WTC11 (cell line): ENCODE results near the gene CDK17. TPM values are rescaled to one million over a fixed set of nuclear protein-coding genes. Genes with fewer than 3 reads are reported as not detected.
A peak's percentile ranks its signal among the peaks of the same experiment; 100 is the strongest.
"Not testable (repeated sequence)": the region's sequence is repeated elsewhere in the genome, so short reads cannot be mapped to it uniquely, and the experiment has no call there.

Experiments
- ATAC-seq: fragments of 200-7000 bp; cut with Tn5 transposase; 2 replicates; pipeline ENCODE4 v1.10.0; 2021; ENCODE audit warnings: mild to moderate bottlenecking, moderate library complexity
- CTCF ChIA-PET: fragments of 300-600 bp; sonication (Branson Sonifier 250); formaldehyde crosslinking; loops from one replicate; lab custom pipeline; 2021; ENCODE audit warnings: antibody characterized with exemption; lab: Charles Lee
- POLR2A ChIA-PET: fragments of 350-600 bp; sonication (Branson Sonifier 250); formaldehyde crosslinking; loops from one replicate; lab custom pipeline; 2021; ENCODE audit warnings: antibody characterized with exemption; lab: Charles Lee
- DNase-seq: peaks from one replicate; pipeline ENCODE4 v3.0.0; 2021; ENCODE audit warnings: low spot score
- H3K27ac Mint-ChIP-seq: 2 replicates; pipeline ENCODE4 v1.8.0; 2021; ENCODE audit warnings: mixed read lengths
- H3K27me3 Mint-ChIP-seq: 2 replicates; pipeline ENCODE4 v1.8.0; 2021; ENCODE audit warnings: low read depth, mild to moderate bottlenecking, moderate library complexity, mixed read lengths
- H3K36me3 Mint-ChIP-seq: 2 replicates; pipeline ENCODE4 v1.8.0; 2021; ENCODE audit warnings: mixed read lengths
- H3K4me1 Mint-ChIP-seq: 2 replicates; pipeline ENCODE4 v1.8.0; 2022; ENCODE audit warnings: mixed read lengths
- H3K4me3 Mint-ChIP-seq: 2 replicates; pipeline ENCODE4 v1.8.0; 2021; ENCODE audit warnings: mild to moderate bottlenecking, moderate library complexity, mixed read lengths
- H3K9me3 Mint-ChIP-seq: 2 replicates; pipeline ENCODE4 v1.8.0; 2021; ENCODE audit warnings: mixed read lengths
- ATF2 ChIP-seq: sonication (generic); formaldehyde crosslinking; IDR thresholded peaks from 2 replicates; pipeline ENCODE4 v1.8.1; 2022; ENCODE audit warnings: low read depth, missing genetic modification reagents, borderline replicate concordance
- CDX4 ChIP-seq: fragments of 250-450 bp; sonication (Bioruptor Pico); IDR thresholded peaks from 2 replicates; pipeline ENCODE4 v1.9.0; 2021; ENCODE audit warnings: moderate library complexity, mild to moderate bottlenecking, inconsistent platforms, borderline replicate concordance
- CREM ChIP-seq: sonication (generic); formaldehyde crosslinking; IDR thresholded peaks from 2 replicates; pipeline ENCODE4 v1.8.1; 2022; ENCODE audit warnings: mild to moderate bottlenecking, missing genetic modification reagents, moderate library complexity
- E2F1 ChIP-seq: sonication (generic); formaldehyde crosslinking; IDR thresholded peaks from 2 replicates; pipeline ENCODE4 v1.8.0; 2022; ENCODE audit warnings: mild to moderate bottlenecking, missing genetic modification reagents
- ERG ChIP-seq: fragments of 250-450 bp; sonication (Bioruptor Pico); IDR thresholded peaks from 2 replicates; pipeline ENCODE4 v1.8.0; 2021; ENCODE audit warnings: mild to moderate bottlenecking
- ESRRA ChIP-seq: sonication (generic); formaldehyde crosslinking; IDR thresholded peaks from 2 replicates; pipeline ENCODE4 v1.8.1; 2022; ENCODE audit warnings: mild to moderate bottlenecking, missing genetic modification reagents, borderline replicate concordance
- FOXP4 ChIP-seq: sonication (generic); formaldehyde crosslinking; IDR thresholded peaks from 2 replicates; pipeline ENCODE4 v1.8.0; 2022; ENCODE audit warnings: mild to moderate bottlenecking, missing genetic modification reagents
- HMGA2 ChIP-seq: fragments of 250-450 bp; sonication (Bioruptor Pico); IDR thresholded peaks from 2 replicates; pipeline ENCODE4 v1.4.0; 2021; ENCODE audit warnings: mild to moderate bottlenecking, moderate library complexity
- IRF2 ChIP-seq: sonication (generic); formaldehyde crosslinking; IDR thresholded peaks from 2 replicates; pipeline ENCODE4 v1.8.0; 2022; ENCODE audit warnings: low read depth, missing genetic modification reagents, borderline replicate concordance
- MYBL2 ChIP-seq: sonication (generic); formaldehyde crosslinking; IDR thresholded peaks from 2 replicates; pipeline ENCODE4 v1.8.1; 2023; ENCODE audit warnings: mild to moderate bottlenecking, moderate library complexity, missing genetic modification reagents
- NFE2L1 ChIP-seq: sonication (generic); formaldehyde crosslinking; IDR thresholded peaks from 2 replicates; pipeline ENCODE4 v1.8.1; 2023; ENCODE audit warnings: missing genetic modification reagents
- NR2C2 ChIP-seq: sonication (generic); formaldehyde crosslinking; IDR thresholded peaks from 2 replicates; pipeline ENCODE4 v1.8.0; 2022; ENCODE audit warnings: mild to moderate bottlenecking, missing genetic modification reagents
- OVOL2 ChIP-seq: fragments of 250-450 bp; sonication (Bioruptor Pico); IDR thresholded peaks from 2 replicates; pipeline ENCODE4 v1.9.0; 2021; ENCODE audit warnings: mild to moderate bottlenecking, borderline replicate concordance
- PREB ChIP-seq: sonication (generic); formaldehyde crosslinking; IDR thresholded peaks from 2 replicates; pipeline ENCODE4 v1.8.1; 2022; ENCODE audit warnings: mild to moderate bottlenecking, missing genetic modification reagents, moderate library complexity, borderline replicate concordance
- RORB ChIP-seq: fragments of 250-450 bp; sonication (Bioruptor Pico); IDR thresholded peaks from 2 replicates; pipeline ENCODE4 v1.9.0; 2021; ENCODE audit warnings: mild to moderate bottlenecking
- SMAD3 ChIP-seq: sonication (generic); formaldehyde crosslinking; IDR thresholded peaks from 2 replicates; pipeline ENCODE4 v1.8.0; 2022; ENCODE audit warnings: missing genetic modification reagents, mild to moderate bottlenecking, borderline replicate concordance
- ZBTB43 ChIP-seq: sonication (generic); formaldehyde crosslinking; IDR thresholded peaks from 2 replicates; pipeline ENCODE4 v1.8.1; 2023; ENCODE audit warnings: mild to moderate bottlenecking, missing genetic modification reagents
- ZNF416 ChIP-seq: fragments of 250-450 bp; sonication (Bioruptor Pico); IDR thresholded peaks from 2 replicates; pipeline ENCODE4 v1.9.0; 2021; ENCODE audit warnings: mild to moderate bottlenecking, inconsistent platforms
- total RNA-seq: library from RNA; stranded (reverse); gene quantifications from 3 replicates; pipeline ENCODE4 v1.2.3, GENCODE V29; 2021

The CDK17 gene
- total RNA-seq, 1 experiment from 2014 or later = 20.0 TPM

- ATAC-seq (no peak), DNase-seq (no peak)
- Mint-ChIP-seq H3K27ac (no peak overlapping the region; the same call in 1 of the 2 replicates), H3K9me3 (no peaks in the 10 kb centered on the region), H3K27me3 (no peaks in the 10 kb centered on the region), H3K4me3 (no peak overlapping the region), H3K4me1 (peaks cover 29% of the 10 kb centered on the region), H3K36me3 (no peaks in the 10 kb centered on the region)
- CTCF ChIA-PET = interaction anchor here (0.5 to 1.9 kb wide), 5 partner anchors 13 to 188 kb away, joined by 3 to 9 read pairs (median 5); no protein-coding TSS in a partner anchor
- TF ChIP-seq NFE2L1 (no peak), NR2C2 (CRISPR knock-in tag) (no peak)
- POLR2A ChIA-PET = no interaction called here
Measured at GRCh38 chr12:96403870-96404269, 3.6 kb upstream of the CDK17 start.

GRCh38 chr12:96402522-96402921, 2.3 kb upstream of the CDK17 start:
- H3K27me3 Mint-ChIP-seq, POLR2A ChIA-PET, H3K27ac Mint-ChIP-seq, DNase-seq, ATAC-seq, H3K9me3 Mint-ChIP-seq, H3K36me3 Mint-ChIP-seq, H3K4me3 Mint-ChIP-seq: not testable (repeated sequence)
- peaks cover 40% of the 10 kb centered on the region for H3K4me1 Mint-ChIP-seq
- CTCF ChIA-PET = interaction anchor here (1.9 kb wide), 1 partner anchor 187 kb away, joined by 9 read pairs; no protein-coding TSS in a partner anchor

GRCh38 chr12:96402061-96402460, 1.8 kb upstream of the CDK17 start:
- H3K4me3 Mint-ChIP-seq = peak overlapping the region; percentile 90; the same call in 1 of the 2 replicates
- H3K27ac Mint-ChIP-seq = no peak overlapping the region
- peak; percentile 46 for DNase-seq
- H3K9me3 Mint-ChIP-seq = no peaks in the 10 kb centered on the region
- no peaks in the 10 kb centered on the region for H3K36me3 Mint-ChIP-seq
- TF ChIP-seq MYBL2 (CRISPR knock-in tag) = no peak
- no peak for TF ChIP-seq PREB (CRISPR knock-in tag)
- no peak for TF ChIP-seq ERG (CRISPR knock-in tag)
- TF ChIP-seq IRF2 = no peak
- TF ChIP-seq ZBTB43 (CRISPR knock-in tag) = no peak
- ChIA-PET POLR2A (interaction anchor here (0.7 kb wide), 1 partner anchor 845 kb away, joined by 3 read pairs; no protein-coding TSS in a partner anchor), CTCF (interaction anchor here (1.1 kb wide), 2 partner anchors 9 to 114 kb away, joined by 3 to 6 read pairs; no protein-coding TSS in a partner anchor)
- H3K4me1 Mint-ChIP-seq = peaks cover 44% of the 10 kb centered on the region
- no peak for ATAC-seq
- no peaks in the 10 kb centered on the region for H3K27me3 Mint-ChIP-seq

GRCh38 chr12:96401076-96401871, 1.0 kb upstream of the CDK17 start:
- ATAC-seq (no peak), DNase-seq (no peak)
- ChIA-PET POLR2A (interaction anchor here (0.7 kb wide), 1 partner anchor 844 kb away, joined by 3 read pairs; no protein-coding TSS in a partner anchor), CTCF (interaction anchor here (1.1 to 1.3 kb wide), 3 partner anchors 10 to 457 kb away, joined by 3 to 6 read pairs (median 3); no protein-coding TSS in a partner anchor)
- peak overlapping the region; percentile 90 for H3K4me3 Mint-ChIP-seq
- H3K27ac Mint-ChIP-seq = peak overlapping the region; percentile 81
- no peaks in the 10 kb centered on the region for H3K9me3 Mint-ChIP-seq
- peaks cover 52% of the 10 kb centered on the region for H3K4me1 Mint-ChIP-seq
- H3K36me3 Mint-ChIP-seq = no peaks in the 10 kb centered on the region
- no peaks in the 10 kb centered on the region for H3K27me3 Mint-ChIP-seq
- TF ChIP-seq ATF2 (CRISPR knock-in tag) (no peak), E2F1 (CRISPR knock-in tag) (no peak), CDX4 (no peak), OVOL2 (CRISPR knock-in tag) (no peak), ZNF416 (CRISPR knock-in tag) (no peak), HMGA2 (CRISPR knock-in tag) (no peak), SMAD3 (CRISPR knock-in tag) (no peak), FOXP4 (no peak), ESRRA (CRISPR knock-in tag) (no peak), RORB (CRISPR knock-in tag) (no peak), CREM (CRISPR knock-in tag) (no peak)
